Measurements from ENCODE around the gene SLC39A11. TPM values are rescaled to one million over a fixed set of nuclear protein-coding genes. Genes with fewer than 3 reads are reported as not detected.

SLC39A11 gene
- total RNA-seq, 1 experiment from 2014 or later: 56.1 TPM

DNA sequence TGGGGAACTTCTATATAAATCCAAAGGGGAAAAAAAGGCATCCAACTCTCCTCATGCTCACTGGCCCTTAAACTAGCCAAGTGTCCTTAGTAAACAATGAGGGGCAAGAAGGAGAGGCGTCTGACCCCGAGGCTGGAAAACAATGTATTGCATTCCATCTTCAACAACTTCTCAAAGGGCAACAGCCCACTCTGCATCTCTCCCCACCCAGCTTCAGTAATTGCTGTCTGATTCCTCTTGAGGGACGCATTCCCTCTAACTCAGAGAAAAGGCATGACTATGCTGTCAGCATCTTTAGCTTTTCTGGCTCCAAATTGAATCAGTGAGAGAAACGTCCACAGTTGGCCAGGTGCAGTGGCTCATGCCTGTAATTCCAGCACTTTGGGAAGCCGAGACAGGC, 145.8 kb downstream of the SLC39A11 start:
- H3K9me3 ChIP-seq (ENCODE audit: control insufficient read depth, insufficient read depth, low read depth, low read length): no peaks in the 10 kb centered on the region
- ChIA-PET POLR2A (no interaction called here), CTCF (interaction anchor here (0.6 kb wide), 1 partner anchor 116 kb away, joined by 3 read pairs; no protein-coding TSS in a partner anchor)
- H3K27ac ChIP-seq (ENCODE audit: low read length): no peak overlapping the region
- in situ Hi-C loops (cut with HindIII; ENCODE audit: low pct_unique_long_range_greater_than_20kb, low sequenced_read_pairs) (no loop called here), intact Hi-C loops (cut with micrococcal nuclease; ENCODE audit: unreplicated experiment) (no loop called here)
- BruUV-seq (replicated peaks): no TSS peak
- TF ChIP-seq TCF7L2 (IDR thresholded peaks at IDR 0.05; ENCODE audit: low read depth, low read length) (no peak), SIN3A (IDR thresholded peaks at IDR 0.05; ENCODE audit: borderline replicate concordance, insufficient read depth, low read depth, low read length) (no peak)
- ATAC-seq (no peak), DNase-seq (ENCODE audit: low read depth, low spot score) (no peak)
- H3K27me3 ChIP-seq (ENCODE audit: control insufficient read depth, insufficient read depth, low read length): no peaks in the 10 kb centered on the region
- no peak overlapping the region for H3K4me3 ChIP-seq (ENCODE audit: low read depth in 2 of 2, low read length in 2 of 2)
- H3K4me1 ChIP-seq (ENCODE audit: control insufficient read depth, insufficient read depth, low read length): peaks cover 6% of the 10 kb centered on the region; the same call in 1 of the 2 replicates
- H3K36me3 ChIP-seq (ENCODE audit: control insufficient read depth, insufficient read depth, low read length): no peaks in the 10 kb centered on the region

DNA sequence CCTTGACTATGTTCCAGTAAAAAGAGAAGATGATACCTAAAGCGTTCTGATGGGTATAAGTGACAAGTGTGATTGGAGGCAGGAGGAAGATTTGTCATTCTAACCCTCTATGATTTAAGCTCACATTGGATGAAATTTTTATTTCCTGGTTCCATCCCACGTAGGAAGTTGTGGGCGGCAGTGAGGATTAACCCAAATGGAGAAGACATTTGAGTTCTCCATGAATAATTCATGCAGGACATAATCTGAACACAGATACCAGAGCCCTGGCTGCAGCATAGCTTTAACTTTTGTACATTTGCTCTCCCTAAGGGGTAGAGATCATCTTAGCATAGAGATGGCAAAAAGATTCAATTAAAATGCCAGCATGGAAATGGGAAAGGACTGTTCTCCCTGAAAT, 146.3 kb downstream of the SLC39A11 start:
- in situ Hi-C loops (cut with HindIII; ENCODE audit: low pct_unique_long_range_greater_than_20kb, low sequenced_read_pairs) (no loop called here), intact Hi-C loops (cut with micrococcal nuclease; ENCODE audit: unreplicated experiment) (no loop called here)
- no peak for ATAC-seq
- Histone ChIP-seq H3K4me3 (ENCODE audit: low read depth in 2 of 2, low read length in 2 of 2) (no peak overlapping the region), H3K27ac (ENCODE audit: low read length) (no peak overlapping the region), H3K36me3 (ENCODE audit: control insufficient read depth, insufficient read depth, low read length) (no peaks in the 10 kb centered on the region), H3K27me3 (ENCODE audit: control insufficient read depth, insufficient read depth, low read length) (no peaks in the 10 kb centered on the region), H3K9me3 (ENCODE audit: control insufficient read depth, insufficient read depth, low read depth, low read length) (no peaks in the 10 kb centered on the region), H3K4me1 (ENCODE audit: control insufficient read depth, insufficient read depth, low read length) (peaks cover 6% of the 10 kb centered on the region; the same call in 1 of the 2 replicates)
- no peak for DNase-seq (ENCODE audit: low read depth, low spot score)
- TF ChIP-seq TCF7L2 (IDR thresholded peaks at IDR 0.05; ENCODE audit: low read depth, low read length) (no peak), POLR2AphosphoS5 (IDR thresholded peaks at IDR 0.05; ENCODE audit: low read depth, low read length) (no peak)
- TF ChIP-seq, protein P1, sequence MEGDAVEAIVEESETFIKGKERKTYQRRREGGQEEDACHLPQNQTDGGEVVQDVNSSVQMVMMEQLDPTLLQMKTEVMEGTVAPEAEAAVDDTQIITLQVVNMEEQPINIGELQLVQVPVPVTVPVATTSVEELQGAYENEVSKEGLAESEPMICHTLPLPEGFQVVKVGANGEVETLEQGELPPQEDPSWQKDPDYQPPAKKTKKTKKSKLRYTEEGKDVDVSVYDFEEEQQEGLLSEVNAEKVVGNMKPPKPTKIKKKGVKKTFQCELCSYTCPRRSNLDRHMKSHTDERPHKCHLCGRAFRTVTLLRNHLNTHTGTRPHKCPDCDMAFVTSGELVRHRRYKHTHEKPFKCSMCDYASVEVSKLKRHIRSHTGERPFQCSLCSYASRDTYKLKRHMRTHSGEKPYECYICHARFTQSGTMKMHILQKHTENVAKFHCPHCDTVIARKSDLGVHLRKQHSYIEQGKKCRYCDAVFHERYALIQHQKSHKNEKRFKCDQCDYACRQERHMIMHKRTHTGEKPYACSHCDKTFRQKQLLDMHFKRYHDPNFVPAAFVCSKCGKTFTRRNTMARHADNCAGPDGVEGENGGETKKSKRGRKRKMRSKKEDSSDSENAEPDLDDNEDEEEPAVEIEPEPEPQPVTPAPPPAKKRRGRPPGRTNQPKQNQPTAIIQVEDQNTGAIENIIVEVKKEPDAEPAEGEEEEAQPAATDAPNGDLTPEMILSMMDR (IDR thresholded peaks at IDR 0.05): no peak
- TF ChIP-seq, protein P2, sequence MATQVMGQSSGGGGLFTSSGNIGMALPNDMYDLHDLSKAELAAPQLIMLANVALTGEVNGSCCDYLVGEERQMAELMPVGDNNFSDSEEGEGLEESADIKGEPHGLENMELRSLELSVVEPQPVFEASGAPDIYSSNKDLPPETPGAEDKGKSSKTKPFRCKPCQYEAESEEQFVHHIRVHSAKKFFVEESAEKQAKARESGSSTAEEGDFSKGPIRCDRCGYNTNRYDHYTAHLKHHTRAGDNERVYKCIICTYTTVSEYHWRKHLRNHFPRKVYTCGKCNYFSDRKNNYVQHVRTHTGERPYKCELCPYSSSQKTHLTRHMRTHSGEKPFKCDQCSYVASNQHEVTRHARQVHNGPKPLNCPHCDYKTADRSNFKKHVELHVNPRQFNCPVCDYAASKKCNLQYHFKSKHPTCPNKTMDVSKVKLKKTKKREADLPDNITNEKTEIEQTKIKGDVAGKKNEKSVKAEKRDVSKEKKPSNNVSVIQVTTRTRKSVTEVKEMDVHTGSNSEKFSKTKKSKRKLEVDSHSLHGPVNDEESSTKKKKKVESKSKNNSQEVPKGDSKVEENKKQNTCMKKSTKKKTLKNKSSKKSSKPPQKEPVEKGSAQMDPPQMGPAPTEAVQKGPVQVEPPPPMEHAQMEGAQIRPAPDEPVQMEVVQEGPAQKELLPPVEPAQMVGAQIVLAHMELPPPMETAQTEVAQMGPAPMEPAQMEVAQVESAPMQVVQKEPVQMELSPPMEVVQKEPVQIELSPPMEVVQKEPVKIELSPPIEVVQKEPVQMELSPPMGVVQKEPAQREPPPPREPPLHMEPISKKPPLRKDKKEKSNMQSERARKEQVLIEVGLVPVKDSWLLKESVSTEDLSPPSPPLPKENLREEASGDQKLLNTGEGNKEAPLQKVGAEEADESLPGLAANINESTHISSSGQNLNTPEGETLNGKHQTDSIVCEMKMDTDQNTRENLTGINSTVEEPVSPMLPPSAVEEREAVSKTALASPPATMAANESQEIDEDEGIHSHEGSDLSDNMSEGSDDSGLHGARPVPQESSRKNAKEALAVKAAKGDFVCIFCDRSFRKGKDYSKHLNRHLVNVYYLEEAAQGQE (IDR thresholded peaks at IDR 0.05; ENCODE audit: insufficient read depth in 1 of 2, low read depth in 2 of 2, low read length in 1 of 2): no peak
- CTCF ChIA-PET: interaction anchor here (0.6 kb wide), 1 partner anchor 115 kb away, joined by 3 read pairs; no protein-coding TSS in a partner anchor
- POLR2A ChIA-PET: no interaction called here
- BruUV-seq (replicated peaks): TSS peak; percentile 34

DNA sequence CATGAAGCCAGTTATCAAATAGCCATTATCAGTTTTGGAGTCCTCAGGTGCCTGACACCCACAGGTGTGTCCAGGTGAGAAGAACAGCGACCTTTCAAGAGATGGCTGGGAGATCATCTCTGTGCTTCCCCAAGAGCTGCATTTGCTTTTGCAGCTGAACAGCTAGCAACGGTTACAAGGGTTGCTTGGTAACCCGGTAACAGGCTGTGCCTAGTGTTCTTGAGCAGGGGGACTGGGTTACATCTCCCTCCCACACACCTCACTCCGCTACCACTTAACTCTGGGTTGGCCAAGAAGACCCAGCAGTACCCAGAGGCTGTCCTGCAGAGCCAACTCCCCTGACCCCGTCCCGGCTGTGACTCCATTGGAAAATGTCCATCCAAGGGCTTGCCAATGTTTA, 147.0 kb downstream of the SLC39A11 start:
- H3K36me3 ChIP-seq (ENCODE audit: control insufficient read depth, insufficient read depth, low read length): no peaks in the 10 kb centered on the region
- in situ Hi-C loops (cut with HindIII; ENCODE audit: low pct_unique_long_range_greater_than_20kb, low sequenced_read_pairs): no loop called here
- ATAC-seq: no peak

More for the DNA sequence above, 147.0 kb downstream of the SLC39A11 start:
- H3K9me3 ChIP-seq (ENCODE audit: control insufficient read depth, insufficient read depth, low read depth, low read length): no peaks in the 10 kb centered on the region
- peaks cover 5% of the 10 kb centered on the region; the same call in 1 of the 2 replicates for H3K4me1 ChIP-seq (ENCODE audit: control insufficient read depth, insufficient read depth, low read length)
- intact Hi-C loops (cut with micrococcal nuclease; ENCODE audit: unreplicated experiment): no loop called here
- no peaks in the 10 kb centered on the region for H3K27me3 ChIP-seq (ENCODE audit: control insufficient read depth, insufficient read depth, low read length)
- H3K4me3 ChIP-seq (ENCODE audit: low read depth in 2 of 2, low read length in 2 of 2): no peak overlapping the region
- no TSS peak for BruUV-seq (replicated peaks)
- DNase-seq (ENCODE audit: low read depth, low spot score): no peak
- H3K27ac ChIP-seq (ENCODE audit: low read length): no peak overlapping the region
- TF ChIP-seq, protein P1 (IDR thresholded peaks at IDR 0.05): no peak
- TF ChIP-seq SIN3A (IDR thresholded peaks at IDR 0.05; ENCODE audit: borderline replicate concordance, insufficient read depth, low read depth, low read length) (no peak), POLR2AphosphoS5 (IDR thresholded peaks at IDR 0.05; ENCODE audit: low read depth, low read length) (no peak), TCF7L2 (IDR thresholded peaks at IDR 0.05; ENCODE audit: low read depth, low read length) (no peak)
- TF ChIP-seq, protein P2 (IDR thresholded peaks at IDR 0.05; ENCODE audit: insufficient read depth in 1 of 2, low read depth in 2 of 2, low read length in 1 of 2): no peak
- ChIA-PET POLR2A (no interaction called here), CTCF (no interaction called here)

Data from Panc1 (cell line).